ENCODE results near the gene BCL2.
A peak's percentile ranks its signal among the peaks of the same experiment; 100 is the strongest.

BCL2 gene

DNA sequence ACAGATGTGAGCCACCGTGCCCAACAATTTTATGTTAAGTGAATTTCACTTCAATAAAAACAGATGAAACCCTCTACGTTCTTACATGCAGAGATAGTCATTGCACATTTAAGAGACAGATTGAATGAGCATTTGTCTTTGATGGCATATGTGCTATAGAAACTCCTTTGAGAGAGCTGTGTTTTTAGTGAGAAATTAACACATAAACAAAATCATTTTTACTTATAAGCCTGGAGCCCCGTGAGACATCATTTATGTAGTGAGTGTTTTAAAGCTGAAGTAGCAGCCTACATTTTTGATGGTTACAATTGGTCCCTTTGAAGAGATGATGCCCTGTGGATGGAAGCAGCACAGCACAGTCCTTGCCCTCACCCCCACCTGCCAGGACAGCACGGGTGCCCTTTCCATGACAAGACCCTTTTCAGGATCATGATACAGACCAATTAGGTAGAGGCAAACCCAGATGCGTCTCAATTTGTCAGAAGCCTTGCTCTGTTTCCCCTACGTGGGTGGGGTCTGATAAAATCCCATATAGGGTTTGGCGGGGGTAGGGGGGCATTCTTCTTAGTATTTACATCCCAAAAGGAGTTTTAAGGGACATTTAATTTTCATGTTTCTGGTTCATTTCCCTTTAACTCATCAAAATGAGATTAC lies 237.1 kb downstream of the BCL2 start:
- no peak overlapping the region for H3K9ac ChIP-seq (ENCODE audit: low read length)
- TF ChIP-seq, protein P1, sequence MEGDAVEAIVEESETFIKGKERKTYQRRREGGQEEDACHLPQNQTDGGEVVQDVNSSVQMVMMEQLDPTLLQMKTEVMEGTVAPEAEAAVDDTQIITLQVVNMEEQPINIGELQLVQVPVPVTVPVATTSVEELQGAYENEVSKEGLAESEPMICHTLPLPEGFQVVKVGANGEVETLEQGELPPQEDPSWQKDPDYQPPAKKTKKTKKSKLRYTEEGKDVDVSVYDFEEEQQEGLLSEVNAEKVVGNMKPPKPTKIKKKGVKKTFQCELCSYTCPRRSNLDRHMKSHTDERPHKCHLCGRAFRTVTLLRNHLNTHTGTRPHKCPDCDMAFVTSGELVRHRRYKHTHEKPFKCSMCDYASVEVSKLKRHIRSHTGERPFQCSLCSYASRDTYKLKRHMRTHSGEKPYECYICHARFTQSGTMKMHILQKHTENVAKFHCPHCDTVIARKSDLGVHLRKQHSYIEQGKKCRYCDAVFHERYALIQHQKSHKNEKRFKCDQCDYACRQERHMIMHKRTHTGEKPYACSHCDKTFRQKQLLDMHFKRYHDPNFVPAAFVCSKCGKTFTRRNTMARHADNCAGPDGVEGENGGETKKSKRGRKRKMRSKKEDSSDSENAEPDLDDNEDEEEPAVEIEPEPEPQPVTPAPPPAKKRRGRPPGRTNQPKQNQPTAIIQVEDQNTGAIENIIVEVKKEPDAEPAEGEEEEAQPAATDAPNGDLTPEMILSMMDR (IDR thresholded peaks at IDR 0.05; ENCODE audit: low read depth, low read length): no peak
- no peak for TF ChIP-seq EZH2phosphoT487 (IDR thresholded peaks at IDR 0.05; ENCODE audit: low read depth)
- H3K4me1 ChIP-seq (ENCODE audit: low read length): peaks cover 27% of the 10 kb centered on the region
- H3K9me3 ChIP-seq (ENCODE audit: insufficient read depth, low read length): peaks cover 18% of the 10 kb centered on the region
- H4K20me1 ChIP-seq (ENCODE audit: insufficient read depth, low read length): no peaks in the 10 kb centered on the region
- H2AFZ ChIP-seq (ENCODE audit: low read depth, low read length): no peak overlapping the region
- no peak overlapping the region for H3K4me2 ChIP-seq (ENCODE audit: low read length)
- H3K4me3 ChIP-seq (ENCODE audit: low read length): no peak overlapping the region
- no peak overlapping the region for H3K27ac ChIP-seq (ENCODE audit: low read length)
- H3K36me3 ChIP-seq (replicated peaks; ENCODE audit: low read depth, low read length): peaks cover 9% of the 10 kb centered on the region
- H3K27me3 ChIP-seq (ENCODE audit: low read depth, low read length): peaks cover 30% of the 10 kb centered on the region
- no peaks in the 10 kb centered on the region for H3K79me2 ChIP-seq (ENCODE audit: low read length)

DNA sequence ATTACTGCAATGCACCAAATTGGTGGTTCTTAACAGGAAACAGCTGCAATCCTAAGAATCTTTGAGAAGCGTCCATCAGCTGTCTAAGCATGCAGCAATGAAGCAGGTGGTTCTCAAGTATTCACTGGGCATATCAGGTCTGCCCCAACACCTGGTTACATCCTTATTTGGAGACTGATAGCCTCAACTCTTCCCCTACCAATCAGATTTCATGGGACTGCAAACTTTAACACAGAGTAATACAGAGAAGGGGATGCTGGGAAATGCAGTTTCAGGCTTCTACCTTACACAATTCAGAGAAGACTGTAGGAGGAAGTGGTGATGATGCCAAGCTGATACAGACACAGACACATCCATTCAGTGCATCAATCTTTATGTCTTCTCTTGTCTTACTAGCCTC lies 240.5 kb downstream of the BCL2 start:
- peaks cover 46% of the 10 kb centered on the region for H3K4me1 ChIP-seq (ENCODE audit: low read length)
- H3K27ac ChIP-seq (ENCODE audit: low read length): peak overlapping the region; percentile 67
- H3K79me2 ChIP-seq (ENCODE audit: low read length): no peaks in the 10 kb centered on the region
- H3K4me3 ChIP-seq (ENCODE audit: low read length): peak overlapping the region; percentile 41
- H2AFZ ChIP-seq (ENCODE audit: low read depth, low read length): no peak overlapping the region
- peak overlapping the region; percentile 70 for H3K4me2 ChIP-seq (ENCODE audit: low read length)
- H3K9me3 ChIP-seq (ENCODE audit: insufficient read depth, low read length): peaks cover 18% of the 10 kb centered on the region
- no peak for TF ChIP-seq EZH2phosphoT487 (IDR thresholded peaks at IDR 0.05; ENCODE audit: low read depth)
- TF ChIP-seq, protein P1 (IDR thresholded peaks at IDR 0.05; ENCODE audit: low read depth, low read length): no peak
- peaks cover 9% of the 10 kb centered on the region for H3K36me3 ChIP-seq (replicated peaks; ENCODE audit: low read depth, low read length)
- no peaks in the 10 kb centered on the region for H4K20me1 ChIP-seq (ENCODE audit: insufficient read depth, low read length)
- peaks cover 27% of the 10 kb centered on the region for H3K27me3 ChIP-seq (ENCODE audit: low read depth, low read length)
- H3K9ac ChIP-seq (ENCODE audit: low read length): no peak overlapping the region

DNA sequence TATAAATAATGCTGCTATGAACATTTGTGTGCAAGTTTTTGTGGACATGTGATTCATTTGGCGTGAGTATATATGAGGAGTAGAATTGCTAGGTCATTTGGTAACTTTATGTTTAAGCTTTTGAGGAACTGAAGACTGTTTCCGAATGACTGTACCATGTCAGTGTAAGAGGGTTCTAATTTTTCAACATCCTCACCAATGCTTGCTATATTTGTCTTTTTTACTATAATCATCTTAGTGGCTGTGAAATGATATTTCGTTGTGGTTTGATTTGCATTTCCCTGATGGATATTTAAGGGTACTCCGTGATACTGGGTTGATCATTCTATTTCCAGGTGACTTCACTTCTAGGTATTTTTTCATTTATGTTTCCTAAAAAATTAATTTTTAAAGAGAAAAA lies 241.1 kb downstream of the BCL2 start:
- peak overlapping the region; percentile 56 for H3K4me3 ChIP-seq (ENCODE audit: low read length)
- peaks cover 9% of the 10 kb centered on the region for H3K36me3 ChIP-seq (replicated peaks; ENCODE audit: low read depth, low read length)
- no peak overlapping the region for H2AFZ ChIP-seq (ENCODE audit: low read depth, low read length)
- no peaks in the 10 kb centered on the region for H4K20me1 ChIP-seq (ENCODE audit: insufficient read depth, low read length)
- H3K27ac ChIP-seq (ENCODE audit: low read length): peak overlapping the region; percentile 67
- H3K79me2 ChIP-seq (ENCODE audit: low read length): no peaks in the 10 kb centered on the region
- peak; percentile 91 for TF ChIP-seq EZH2phosphoT487 (IDR thresholded peaks at IDR 0.05; ENCODE audit: low read depth)
- TF ChIP-seq, protein P1 (IDR thresholded peaks at IDR 0.05; ENCODE audit: low read depth, low read length): no peak
- peak overlapping the region; percentile 10; the same call in 1 of the 2 replicates for H3K9ac ChIP-seq (ENCODE audit: low read length)
- H3K27me3 ChIP-seq (ENCODE audit: low read depth, low read length): peaks cover 21% of the 10 kb centered on the region
- H3K9me3 ChIP-seq (ENCODE audit: insufficient read depth, low read length): peaks cover 18% of the 10 kb centered on the region
- H3K4me1 ChIP-seq (ENCODE audit: low read length): peaks cover 49% of the 10 kb centered on the region
- H3K4me2 ChIP-seq (ENCODE audit: low read length): peak overlapping the region; percentile 70

DNA sequence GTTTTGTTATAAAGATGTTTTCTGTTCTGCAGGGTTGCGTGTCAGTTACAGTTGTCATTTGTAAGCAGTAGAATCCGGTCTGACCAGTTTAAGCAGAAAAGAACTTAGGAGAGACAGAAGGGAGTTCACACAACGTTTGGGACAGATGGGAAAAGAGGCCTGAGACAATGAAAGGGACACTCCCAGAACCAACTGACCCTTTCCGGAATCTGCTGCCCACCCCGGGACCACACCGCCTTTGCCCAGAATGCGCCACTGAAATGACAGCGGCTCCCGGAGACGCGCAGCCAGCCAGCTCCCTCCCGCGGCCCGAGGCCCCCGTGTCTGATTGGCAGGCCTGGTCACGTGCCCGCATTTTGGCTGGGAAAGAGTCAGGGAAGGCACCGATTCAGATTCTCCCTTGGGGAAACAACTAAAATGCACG lies 244.6 kb downstream of the BCL2 start:
- H3K79me2 ChIP-seq (ENCODE audit: low read length): no peaks in the 10 kb centered on the region
- TF ChIP-seq EZH2phosphoT487 (IDR thresholded peaks at IDR 0.05; ENCODE audit: low read depth): no peak
- TF ChIP-seq, protein P1 (IDR thresholded peaks at IDR 0.05; ENCODE audit: low read depth, low read length): no peak
- H3K27ac ChIP-seq (ENCODE audit: low read length): no peak overlapping the region
- no peak overlapping the region; the same call in 1 of the 2 replicates for H2AFZ ChIP-seq (ENCODE audit: low read depth, low read length)
- peak overlapping the region; percentile 41 for H3K4me2 ChIP-seq (ENCODE audit: low read length)
- peaks cover 13% of the 10 kb centered on the region; the same call in 1 of the 2 replicates for H3K27me3 ChIP-seq (ENCODE audit: low read depth, low read length)
- peaks cover 7% of the 10 kb centered on the region for H3K9me3 ChIP-seq (ENCODE audit: insufficient read depth, low read length)
- peaks cover 42% of the 10 kb centered on the region for H3K4me1 ChIP-seq (ENCODE audit: low read length)
- no peaks in the 10 kb centered on the region for H4K20me1 ChIP-seq (ENCODE audit: insufficient read depth, low read length)
- H3K9ac ChIP-seq (ENCODE audit: low read length): no peak overlapping the region
- H3K4me3 ChIP-seq (ENCODE audit: low read length): peak overlapping the region; percentile 57
- H3K36me3 ChIP-seq (replicated peaks; ENCODE audit: low read depth, low read length): peaks cover 4% of the 10 kb centered on the region
